Activated CD8-positive, alpha-beta memory T cell treated with anti-CD3 and anti-CD28 coated beads, Interleukin-2, amount 50 U/mL, for 1 hour (primary cell): ENCODE data around the gene STIM1.
"Not testable (repeated sequence)": the region's sequence is repeated elsewhere in the genome, so short reads cannot be mapped to it uniquely, and the experiment has no call there.

ENCODE experiments used
- DNase-seq: peaks from one replicate; pipeline ENCODE4 v3.0.0-alpha.2; 2020; ENCODE audit errors: extremely low read depth

The STIM1 gene

DNA sequence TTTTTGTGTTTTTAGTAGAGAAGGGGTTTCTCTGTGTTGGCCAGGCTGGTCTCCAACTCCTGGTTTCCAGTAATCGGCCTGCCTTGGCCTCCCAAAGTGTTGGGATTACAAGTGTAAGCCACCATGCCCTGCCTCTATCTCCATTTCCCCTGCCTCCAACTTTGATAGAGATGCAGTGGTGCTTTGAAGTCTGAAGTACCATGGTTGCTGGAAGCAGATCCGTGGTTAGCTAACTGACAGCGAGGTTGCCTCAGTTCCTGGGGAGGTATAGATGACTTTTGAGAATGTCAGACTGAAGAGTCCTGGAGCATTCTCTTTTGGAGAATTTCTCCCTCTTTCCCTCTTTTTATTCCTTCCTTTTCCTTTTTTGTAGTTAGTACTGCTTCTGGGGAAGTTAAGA, 127.6 kb downstream of the STIM1 start:
- no peak for DNase-seq

DNA sequence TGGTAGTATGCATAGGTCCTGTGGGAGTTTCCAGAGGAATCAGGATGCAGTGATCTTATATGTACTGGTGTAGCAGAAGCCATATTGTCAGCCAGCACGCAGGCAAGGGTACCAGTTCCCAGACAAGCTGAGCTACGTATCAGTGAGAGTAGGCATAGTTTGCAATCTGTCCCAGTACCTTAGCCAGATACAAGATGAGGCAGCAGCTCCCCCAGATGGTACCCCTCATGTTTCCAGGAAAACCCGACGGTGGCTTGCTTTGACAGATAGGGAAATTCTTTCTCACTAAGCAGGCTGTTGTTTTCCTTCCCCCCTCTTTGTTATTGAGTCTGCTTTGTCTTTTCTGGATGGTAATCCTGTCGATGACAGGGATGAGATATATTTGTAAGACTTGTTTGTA, 129.4 kb downstream of the STIM1 start:
- peak; percentile 4 for DNase-seq

- DNase-seq: no peak
Measured at GRCh38 chr11:3985631-3986030, 130.2 kb downstream of the STIM1 start.

- no peak for DNase-seq
Measured at GRCh38 chr11:3986301-3986700, 130.8 kb downstream of the STIM1 start.

GRCh38 chr11:3989276-3989920, 133.9 kb downstream of the STIM1 start:
- no peak for DNase-seq

DNA sequence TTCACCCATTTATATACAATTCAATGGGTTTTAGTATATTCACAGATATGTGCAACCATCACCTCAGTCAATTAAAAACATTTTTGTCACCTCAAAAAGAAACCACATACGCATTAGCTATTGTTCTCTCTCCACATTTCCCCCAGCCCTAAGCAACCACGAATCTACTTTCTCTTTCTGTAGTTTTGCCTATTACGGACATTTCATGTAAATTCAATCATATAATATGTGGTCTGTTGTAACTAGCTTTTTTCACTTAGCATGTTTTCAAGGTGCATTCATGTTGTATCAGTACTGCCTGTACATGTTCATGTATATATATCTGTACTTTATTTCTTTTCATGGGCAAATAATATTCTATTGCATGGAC, 134.4 kb downstream of the STIM1 start:
- DNase-seq: no peak

DNA sequence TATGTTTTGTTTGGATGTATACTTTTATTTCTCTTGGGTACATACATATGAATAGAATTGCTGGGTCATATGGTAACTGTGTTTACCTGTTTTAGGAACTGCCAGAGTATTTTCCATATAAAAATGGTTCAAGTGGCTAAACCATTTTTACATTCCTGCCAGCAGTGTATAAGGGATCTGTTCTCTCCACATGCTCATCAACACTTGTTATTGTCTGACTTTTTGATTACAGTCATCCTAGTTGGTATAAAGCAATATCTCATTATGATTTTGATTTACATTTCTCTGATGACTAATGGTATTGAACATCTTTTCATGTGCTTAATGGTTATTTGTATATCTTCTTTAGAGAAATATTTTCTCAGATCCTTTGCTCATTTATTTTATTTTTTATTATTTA, 134.9 kb downstream of the STIM1 start:
- no peak for DNase-seq

DNA sequence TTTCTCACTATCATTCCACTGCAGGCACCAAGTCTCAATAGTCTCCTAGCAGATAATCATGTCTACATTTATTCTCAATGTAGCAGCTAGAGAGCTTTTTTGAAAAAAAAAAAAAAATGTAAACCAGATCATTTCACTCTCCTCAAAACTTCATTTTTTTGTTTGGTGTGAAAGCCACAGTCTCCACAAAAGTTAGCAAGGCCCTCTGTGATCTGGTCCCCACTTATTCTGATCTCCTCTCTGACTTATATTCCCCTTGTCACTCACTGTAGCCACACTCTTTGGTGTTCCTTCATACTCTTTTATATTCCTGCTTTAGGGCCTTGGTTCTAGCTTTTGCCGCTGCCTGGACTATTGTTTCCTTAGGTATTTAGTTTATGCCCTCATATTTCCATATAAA, 137.5 kb downstream of the STIM1 start:
- DNase-seq: no peak

GRCh38 chr11:3994030-3994640, 138.7 kb downstream of the STIM1 start:
- DNase-seq: no peak

- DNase-seq: no peak
Measured at GRCh38 chr11:3995307-3995706, 139.8 kb downstream of the STIM1 start.

GRCh38 chr11:3995949-3996554, 140.6 kb downstream of the STIM1 start:
- no peak for DNase-seq

- no peak for DNase-seq
Measured at GRCh38 chr11:3996651-3997050, 141.2 kb downstream of the STIM1 start.

- DNase-seq: not testable (repeated sequence)
Measured at GRCh38 chr11:4004753-4005152, 149.3 kb downstream of the STIM1 start.

DNA sequence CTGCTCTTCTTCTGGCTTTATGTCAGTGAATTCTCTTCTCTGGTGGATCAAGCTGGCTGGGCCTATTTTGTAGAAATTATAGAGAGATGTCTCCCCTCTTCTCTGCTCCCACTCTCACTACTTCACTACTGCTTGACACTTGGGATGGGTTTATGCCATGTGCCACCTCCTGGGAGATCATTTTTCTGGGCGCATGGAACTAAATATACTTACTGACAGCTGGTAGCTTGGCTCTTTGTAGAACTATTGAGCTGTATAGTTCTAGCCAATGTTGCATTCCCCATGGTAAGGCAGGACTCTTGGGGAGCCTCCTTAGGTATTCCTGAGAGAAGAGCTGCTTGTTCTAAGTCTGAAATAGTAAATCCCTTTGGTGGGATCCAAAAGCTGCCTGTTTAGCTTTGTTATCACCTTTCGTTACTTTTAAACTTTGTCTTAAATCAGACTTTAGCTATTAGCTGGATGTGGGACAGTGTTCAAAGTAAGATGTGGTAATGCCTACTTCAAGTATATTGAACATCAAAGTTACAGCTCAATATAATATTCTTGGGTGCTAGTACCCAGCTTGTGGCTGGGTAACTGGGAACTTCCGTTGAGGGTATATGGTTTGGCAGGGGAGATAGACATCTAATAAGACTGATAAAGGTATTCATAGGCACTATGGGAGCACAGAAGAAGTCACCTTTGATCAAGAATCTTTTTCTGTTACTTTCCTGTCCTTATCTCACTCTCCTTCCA, 151.6 kb downstream of the STIM1 start:
- no peak for DNase-seq

- DNase-seq: no peak
Measured at GRCh38 chr11:4008116-4008515, 152.7 kb downstream of the STIM1 start.

DNA sequence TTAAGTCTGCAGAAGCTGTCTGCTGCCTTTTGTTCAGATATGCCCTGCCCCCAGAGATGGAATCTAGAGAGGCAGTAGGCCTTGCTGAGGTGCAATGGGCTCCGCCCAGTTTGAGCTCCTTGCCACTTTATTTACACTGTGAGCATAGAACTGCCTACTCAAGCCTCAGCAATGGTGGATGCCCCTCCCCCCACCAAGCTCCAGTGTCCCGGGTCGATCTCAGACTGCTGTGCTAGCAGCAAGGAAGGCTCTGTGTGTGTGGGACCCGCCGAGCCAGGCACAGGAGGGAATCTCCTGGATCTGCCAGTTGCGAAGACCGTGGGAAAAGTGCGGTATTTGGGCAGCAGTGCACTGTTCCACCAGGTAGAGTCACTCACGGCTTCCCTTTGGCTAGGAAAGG, 161.1 kb downstream of the STIM1 start:
- not testable (repeated sequence) for DNase-seq

DNA sequence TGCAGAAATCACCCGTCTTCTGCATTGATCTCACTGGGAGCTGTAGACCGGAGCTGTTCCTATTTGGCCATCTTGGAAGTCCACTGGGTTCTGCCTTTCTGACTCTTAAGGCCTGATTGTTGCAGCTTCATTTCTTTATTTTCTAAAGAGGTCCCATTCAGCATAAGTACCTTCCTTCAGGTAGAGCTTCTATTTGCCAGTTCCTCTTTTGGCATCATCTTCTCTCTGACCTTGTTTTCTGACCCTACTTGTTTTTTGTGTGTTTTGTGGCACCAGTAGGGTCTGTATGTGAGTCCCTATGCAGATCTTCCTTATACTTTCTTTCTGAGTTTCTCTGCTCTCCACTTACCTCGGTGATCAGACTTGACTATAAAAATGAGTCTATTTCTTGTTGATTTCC, 161.7 kb downstream of the STIM1 start:
- no peak for DNase-seq

DNA sequence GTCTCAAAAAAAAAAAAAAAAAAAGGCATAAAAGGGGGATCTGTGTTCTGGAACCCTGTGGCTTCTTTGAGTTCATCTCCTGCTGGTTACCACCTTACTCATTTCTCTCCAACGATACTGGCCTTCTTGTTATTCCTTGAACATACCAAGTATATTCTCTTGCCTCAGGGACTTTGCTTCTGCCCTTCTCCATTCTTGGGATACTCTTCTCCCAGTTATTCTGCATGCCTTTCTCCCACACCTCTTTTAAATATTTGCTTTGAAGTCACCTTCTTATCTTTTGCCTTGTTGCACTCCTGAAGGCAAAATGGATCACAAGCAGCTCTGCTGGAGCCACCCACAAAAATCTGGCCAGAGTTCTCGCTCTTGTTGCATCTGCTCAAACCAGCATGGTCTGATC, 163.2 kb downstream of the STIM1 start:
- DNase-seq: no peak

DNA sequence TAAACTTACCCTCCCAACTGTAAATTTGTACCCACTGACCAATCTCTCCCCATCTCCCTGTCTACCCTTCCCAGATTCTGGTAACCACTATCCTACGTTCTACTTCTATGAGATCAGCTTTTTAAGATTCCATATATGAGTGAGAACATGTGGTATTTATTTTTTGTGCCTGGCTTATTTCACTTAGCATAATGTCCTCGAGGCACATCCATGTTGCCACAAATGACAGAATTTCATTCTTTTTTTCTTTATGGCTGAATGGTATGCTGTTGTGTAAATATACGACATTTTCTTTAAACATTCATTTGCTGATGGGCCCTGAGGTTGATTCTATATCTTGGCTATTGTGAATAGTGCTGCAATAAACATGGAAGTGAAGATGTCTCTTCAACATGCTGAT, 164.4 kb downstream of the STIM1 start:
- no peak for DNase-seq

GRCh38 chr11:4022669-4023068, 167.2 kb downstream of the STIM1 start:
- DNase-seq: no peak

- no peak for DNase-seq
Measured at GRCh38 chr11:4025248-4025966, 169.9 kb downstream of the STIM1 start.

- no peak for DNase-seq
Measured at GRCh38 chr11:4025967-4026324, 170.5 kb downstream of the STIM1 start.
